GM10266 (cell line): ENCODE measurements around the gene MYBPHL.

Experiments used
- DNase-seq: peaks from one replicate; pipeline ENCODE4 v3.0.0; 2012; ENCODE audit errors: extremely low spot score
- TF ChIP-seq, protein P1 (sequence below): IDR thresholded peaks from 2 replicates; pipeline ENCODE4 v1.5.1; 2012; ENCODE audit warnings: mild to moderate bottlenecking, low read depth; ENCODE audit not compliant: control insufficient read depth, insufficient read depth; ENCODE audit errors: missing control alignments

The MYBPHL gene

DNA sequence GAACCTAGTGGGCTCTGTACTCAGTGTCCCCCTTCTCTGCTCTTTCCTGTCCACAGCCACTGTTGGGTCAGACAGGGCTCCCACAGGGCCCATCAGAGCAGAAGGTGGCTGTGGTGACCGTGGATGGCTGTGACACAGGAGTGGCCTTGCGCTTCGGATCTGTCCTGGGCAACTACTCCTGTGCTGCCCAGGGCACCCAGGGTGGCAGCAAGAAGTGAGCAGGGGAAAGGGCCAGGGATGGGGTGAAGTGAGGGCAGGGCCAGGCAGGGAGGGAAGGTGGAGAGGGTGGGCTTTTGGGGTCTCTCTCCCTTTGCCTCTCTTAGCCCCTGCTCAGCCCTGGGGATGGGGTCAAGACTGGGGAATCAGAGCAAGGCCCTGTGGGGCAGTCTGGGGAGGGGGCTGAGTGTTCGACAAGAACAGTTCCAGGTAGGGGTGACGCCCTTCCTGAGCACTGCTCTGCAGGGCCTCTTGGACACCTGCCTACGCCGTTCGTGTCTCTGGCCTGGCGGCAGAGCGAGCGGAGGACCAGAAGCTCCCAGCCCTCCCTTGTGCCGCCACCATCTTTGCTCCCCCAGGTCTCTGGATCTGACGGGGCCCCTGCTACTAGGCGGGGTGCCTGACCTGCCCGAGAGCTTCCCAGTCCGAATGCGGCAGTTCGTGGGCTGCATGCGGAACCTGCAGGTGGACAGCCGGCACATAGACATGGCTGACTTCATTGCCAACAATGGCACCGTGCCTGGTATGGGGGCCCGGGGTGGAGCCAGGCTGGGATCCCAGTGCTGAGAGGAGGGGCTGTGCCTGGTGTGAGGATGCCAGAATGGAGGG lies 44.4 kb downstream of the MYBPHL start:
- no peak for DNase-seq
- TF ChIP-seq, protein P1, sequence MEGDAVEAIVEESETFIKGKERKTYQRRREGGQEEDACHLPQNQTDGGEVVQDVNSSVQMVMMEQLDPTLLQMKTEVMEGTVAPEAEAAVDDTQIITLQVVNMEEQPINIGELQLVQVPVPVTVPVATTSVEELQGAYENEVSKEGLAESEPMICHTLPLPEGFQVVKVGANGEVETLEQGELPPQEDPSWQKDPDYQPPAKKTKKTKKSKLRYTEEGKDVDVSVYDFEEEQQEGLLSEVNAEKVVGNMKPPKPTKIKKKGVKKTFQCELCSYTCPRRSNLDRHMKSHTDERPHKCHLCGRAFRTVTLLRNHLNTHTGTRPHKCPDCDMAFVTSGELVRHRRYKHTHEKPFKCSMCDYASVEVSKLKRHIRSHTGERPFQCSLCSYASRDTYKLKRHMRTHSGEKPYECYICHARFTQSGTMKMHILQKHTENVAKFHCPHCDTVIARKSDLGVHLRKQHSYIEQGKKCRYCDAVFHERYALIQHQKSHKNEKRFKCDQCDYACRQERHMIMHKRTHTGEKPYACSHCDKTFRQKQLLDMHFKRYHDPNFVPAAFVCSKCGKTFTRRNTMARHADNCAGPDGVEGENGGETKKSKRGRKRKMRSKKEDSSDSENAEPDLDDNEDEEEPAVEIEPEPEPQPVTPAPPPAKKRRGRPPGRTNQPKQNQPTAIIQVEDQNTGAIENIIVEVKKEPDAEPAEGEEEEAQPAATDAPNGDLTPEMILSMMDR = no peak

DNA sequence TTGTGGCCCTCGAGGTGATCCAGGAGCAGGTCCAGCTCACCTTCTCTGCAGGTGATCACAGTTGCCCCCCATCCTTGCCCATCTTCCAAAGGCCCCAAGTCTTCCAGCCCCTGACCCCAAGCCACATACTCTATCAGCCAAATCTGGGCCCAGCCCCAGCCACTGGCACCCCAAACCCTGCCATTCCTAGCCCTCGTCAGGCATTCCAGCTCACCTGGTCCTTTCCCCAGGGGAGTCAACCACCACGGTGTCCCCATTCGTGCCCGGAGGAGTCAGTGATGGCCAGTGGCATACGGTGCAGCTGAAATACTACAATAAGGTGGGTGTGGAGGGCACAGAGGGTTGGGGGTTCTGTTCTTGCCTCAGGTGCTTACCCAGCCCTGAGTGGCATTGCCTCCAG lies 45.2 kb downstream of the MYBPHL start:
- DNase-seq = no peak
- TF ChIP-seq, protein P1 = no peak

DNA sequence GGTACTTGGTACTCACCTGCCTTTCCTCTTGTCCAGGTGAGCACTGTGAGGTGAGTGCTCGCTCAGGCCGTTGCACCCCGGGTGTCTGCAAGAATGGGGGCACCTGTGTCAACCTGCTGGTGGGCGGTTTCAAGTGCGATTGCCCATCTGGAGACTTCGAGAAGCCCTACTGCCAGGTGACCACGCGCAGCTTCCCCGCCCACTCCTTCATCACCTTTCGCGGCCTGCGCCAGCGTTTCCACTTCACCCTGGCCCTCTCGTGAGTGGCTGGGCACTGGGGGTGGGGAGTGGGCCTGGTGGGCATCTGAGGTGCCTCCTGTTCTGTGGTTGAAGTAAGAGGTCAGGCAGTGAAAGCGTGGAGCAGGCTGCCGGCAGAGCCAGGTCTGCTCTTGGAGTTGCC lies 45.8 kb downstream of the MYBPHL start:
- TF ChIP-seq, protein P1 = no peak
- no peak for DNase-seq

DNA sequence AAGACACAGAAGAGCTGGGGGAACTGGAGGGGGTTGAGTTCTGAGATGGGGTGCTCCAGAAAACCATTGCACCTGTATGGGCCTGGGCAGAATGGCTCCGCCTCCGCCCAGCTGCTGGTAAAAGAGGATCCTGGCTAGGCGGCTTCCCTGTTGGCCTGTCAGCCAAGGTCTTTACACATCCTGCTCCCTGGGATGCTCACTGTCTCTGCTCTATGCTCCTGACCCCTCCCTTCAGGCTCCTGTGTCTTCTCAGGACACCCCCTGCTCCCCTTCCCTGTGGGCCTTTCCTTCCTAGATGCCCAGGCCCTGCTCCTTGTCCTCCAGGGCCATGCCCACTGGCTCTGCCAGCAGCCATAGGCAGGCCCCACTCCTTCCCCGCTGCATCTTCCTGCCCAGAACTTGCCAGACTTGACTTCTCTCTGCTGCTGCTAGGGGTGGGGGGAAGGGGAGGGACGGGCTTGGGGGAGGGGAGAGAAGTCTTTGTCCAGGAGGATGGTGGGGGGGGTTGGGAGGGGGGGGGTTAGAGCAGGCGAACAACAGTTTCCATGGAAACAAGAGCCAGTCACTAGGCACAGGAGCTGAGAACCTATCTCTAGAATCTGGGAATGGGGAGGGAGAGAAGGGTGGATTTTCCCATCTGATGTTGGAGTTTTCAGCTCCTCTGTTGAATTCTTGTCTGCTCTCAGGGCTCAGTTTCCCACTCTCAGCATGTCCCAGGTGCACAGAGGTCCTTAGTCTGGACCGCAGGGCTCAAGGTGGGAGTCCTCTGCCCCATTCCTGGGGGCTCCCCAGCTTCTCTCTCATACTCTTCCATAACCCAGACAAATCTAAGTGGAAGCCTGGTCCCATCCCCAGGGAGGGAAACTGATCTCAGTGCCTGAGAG lies 46.9 kb downstream of the MYBPHL start:
- TF ChIP-seq, protein P1 = no peak
- DNase-seq = no peak

DNA sequence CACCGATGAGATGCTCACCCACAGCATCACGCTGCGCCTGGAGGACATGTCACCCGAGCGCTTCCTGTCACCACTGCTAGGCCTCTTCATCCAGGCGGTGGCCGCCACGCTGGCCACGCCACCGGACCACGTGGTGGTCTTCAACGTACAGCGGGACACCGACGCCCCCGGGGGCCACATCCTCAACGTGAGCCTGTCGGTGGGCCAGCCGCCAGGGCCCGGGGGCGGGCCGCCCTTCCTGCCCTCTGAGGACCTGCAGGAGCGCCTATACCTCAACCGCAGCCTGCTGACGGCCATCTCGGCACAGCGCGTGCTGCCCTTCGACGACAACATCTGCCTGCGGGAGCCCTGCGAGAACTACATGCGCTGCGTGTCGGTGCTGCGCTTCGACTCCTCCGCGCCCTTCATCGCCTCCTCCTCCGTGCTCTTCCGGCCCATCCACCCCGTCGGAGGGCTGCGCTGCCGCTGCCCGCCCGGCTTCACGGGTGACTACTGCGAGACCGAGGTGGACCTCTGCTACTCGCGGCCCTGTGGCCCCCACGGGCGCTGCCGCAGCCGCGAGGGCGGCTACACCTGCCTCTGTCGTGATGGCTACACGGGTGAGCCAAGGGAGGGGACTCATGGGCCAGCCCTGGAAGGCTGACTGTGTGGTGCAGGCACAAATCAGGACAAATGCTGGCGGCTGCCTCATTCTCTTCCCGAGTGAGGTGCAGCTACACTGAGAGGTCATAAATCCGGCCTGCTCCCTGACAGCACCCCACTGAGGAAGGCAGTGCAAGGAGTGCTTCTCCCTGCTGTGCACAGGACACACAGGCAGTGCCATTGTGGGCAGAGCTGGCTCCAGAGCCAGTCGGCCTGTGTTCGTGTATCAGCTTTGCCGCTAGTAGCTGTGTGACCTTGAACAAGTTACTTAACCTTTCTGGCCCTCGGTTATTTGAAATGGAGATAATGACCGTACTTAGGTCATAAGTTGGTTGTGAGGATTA lies 48.0 kb downstream of the MYBPHL start:
- DNase-seq = no peak
- TF ChIP-seq, protein P1 = no peak

DNA sequence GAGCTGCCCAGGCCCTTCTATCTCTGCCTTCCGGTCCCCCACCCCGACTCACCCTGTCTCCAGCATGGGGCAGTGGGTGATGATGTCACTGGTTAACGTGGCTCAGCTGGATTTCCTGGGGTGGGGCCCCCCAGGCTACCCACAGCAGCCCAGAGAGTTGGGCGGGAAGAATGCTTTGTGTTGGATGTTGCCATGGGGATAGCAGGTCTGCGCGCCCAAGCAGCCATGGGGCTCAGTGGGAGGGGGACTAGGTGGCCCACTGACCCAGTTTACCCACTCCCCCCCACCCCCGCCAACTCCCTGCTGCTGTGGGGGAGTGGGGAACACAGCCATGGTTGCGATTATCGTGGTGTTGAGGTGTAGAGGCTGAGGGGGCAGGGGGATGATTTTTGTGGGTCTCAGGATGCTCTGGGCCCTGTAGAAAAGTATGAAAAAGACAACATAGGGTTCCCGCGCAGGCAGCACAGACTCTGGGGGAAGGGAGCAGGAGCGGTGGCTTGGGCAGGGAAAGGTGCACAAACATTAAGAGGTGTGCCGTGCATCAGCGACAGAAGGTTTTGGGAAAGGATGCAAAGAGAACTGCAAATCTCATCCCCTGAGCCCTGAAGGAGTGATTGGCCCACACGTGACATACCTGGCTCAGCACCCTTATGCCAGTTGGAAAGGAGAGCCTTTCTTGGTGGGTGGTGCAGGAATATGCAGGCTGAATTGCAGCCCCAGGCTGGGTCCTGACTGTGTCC lies 49.0 kb downstream of the MYBPHL start:
- TF ChIP-seq, protein P1 = no peak
- no peak for DNase-seq
